ENCODE results near the gene KRTAP5-11.
"Not testable (repeated sequence)": the region's sequence is repeated elsewhere in the genome, so short reads cannot be mapped to it uniquely, and the experiment has no call there.

Gene KRTAP5-11

GRCh38 chr11:71580057-71581003 is 2.3 kb downstream of the KRTAP5-11 start:
- peak; percentile 14 for DNase-seq (ENCODE audit: low read depth)

- DNase-seq (ENCODE audit: low read depth) = not testable (repeated sequence)
Observed at GRCh38 chr11:71579513-71579912, 3.2 kb downstream of the KRTAP5-11 start.

- DNase-seq (ENCODE audit: low read depth) = no peak
Observed at GRCh38 chr11:71577469-71578004, 5.1 kb downstream of the KRTAP5-11 start.

GRCh38 chr11:71576688-71577465 is 5.8 kb downstream of the KRTAP5-11 start:
- not testable (repeated sequence) for DNase-seq (ENCODE audit: low read depth)

- no peak for DNase-seq (ENCODE audit: low read depth)
Observed at GRCh38 chr11:71575723-71576424, 6.8 kb downstream of the KRTAP5-11 start.

- no peak for DNase-seq (ENCODE audit: low read depth)
Observed at GRCh38 chr11:71574418-71574817, 8.3 kb downstream of the KRTAP5-11 start.

GRCh38 chr11:71572811-71573210 is 9.9 kb downstream of the KRTAP5-11 start:
- DNase-seq (ENCODE audit: low read depth) = no peak

- DNase-seq (ENCODE audit: low read depth) = not testable (repeated sequence)
Observed at GRCh38 chr11:71571101-71571850, 11.4 kb downstream of the KRTAP5-11 start.

- DNase-seq (ENCODE audit: low read depth) = no peak
Observed at GRCh38 chr11:71568704-71569349, 13.8 kb downstream of the KRTAP5-11 start.

GRCh38 chr11:71567633-71568032 is 15.0 kb downstream of the KRTAP5-11 start:
- not testable (repeated sequence) for DNase-seq (ENCODE audit: low read depth)

GRCh38 chr11:71566626-71567599 is 15.8 kb downstream of the KRTAP5-11 start:
- DNase-seq (ENCODE audit: low read depth) = not testable (repeated sequence)

- no peak for DNase-seq (ENCODE audit: low read depth)
Observed at GRCh38 chr11:71566081-71566620, 16.5 kb downstream of the KRTAP5-11 start.

- DNase-seq (ENCODE audit: low read depth) = no peak
Observed at GRCh38 chr11:71565263-71565662, 17.4 kb downstream of the KRTAP5-11 start, which contains the start of gene KRTAP5-10. Gene KRTAP5-10, plus strand, starts transcription at chr11:71565563. Its CDS starts 25 bp downstream, at chr11:71565588.

- no peak for DNase-seq (ENCODE audit: low read depth)
Observed at GRCh38 chr11:71564430-71564829, 18.2 kb downstream of the KRTAP5-11 start.

- no peak for DNase-seq (ENCODE audit: low read depth)
Observed at GRCh38 chr11:71563406-71563805, 19.3 kb downstream of the KRTAP5-11 start.

GRCh38 chr11:71562120-71562519 is 20.6 kb downstream of the KRTAP5-11 start:
- no peak for DNase-seq (ENCODE audit: low read depth)

GRCh38 chr11:71558996-71559395 is 23.7 kb downstream of the KRTAP5-11 start:
- no peak for DNase-seq (ENCODE audit: low read depth)

GRCh38 chr11:71557257-71557656 is 25.4 kb downstream of the KRTAP5-11 start:
- DNase-seq (ENCODE audit: low read depth) = no peak

- DNase-seq (ENCODE audit: low read depth) = no peak
Observed at GRCh38 chr11:71556018-71556417, 26.7 kb downstream of the KRTAP5-11 start.

All from activated T-cell treated with anti-CD3 and anti-CD28 coated beads for 48 hours (primary cell).